GM21526 (cell line): ENCODE data around the gene SLC25A29.

ENCODE experiments used
- ATAC-seq: cut with Tn5 transposase; IDR thresholded peaks from one replicate; pipeline ENCODE4 v1.9.1; 2021; ENCODE audit warnings: moderate library complexity; ENCODE audit not compliant: unreplicated experiment, low FRiP score

The SLC25A29 gene

DNA sequence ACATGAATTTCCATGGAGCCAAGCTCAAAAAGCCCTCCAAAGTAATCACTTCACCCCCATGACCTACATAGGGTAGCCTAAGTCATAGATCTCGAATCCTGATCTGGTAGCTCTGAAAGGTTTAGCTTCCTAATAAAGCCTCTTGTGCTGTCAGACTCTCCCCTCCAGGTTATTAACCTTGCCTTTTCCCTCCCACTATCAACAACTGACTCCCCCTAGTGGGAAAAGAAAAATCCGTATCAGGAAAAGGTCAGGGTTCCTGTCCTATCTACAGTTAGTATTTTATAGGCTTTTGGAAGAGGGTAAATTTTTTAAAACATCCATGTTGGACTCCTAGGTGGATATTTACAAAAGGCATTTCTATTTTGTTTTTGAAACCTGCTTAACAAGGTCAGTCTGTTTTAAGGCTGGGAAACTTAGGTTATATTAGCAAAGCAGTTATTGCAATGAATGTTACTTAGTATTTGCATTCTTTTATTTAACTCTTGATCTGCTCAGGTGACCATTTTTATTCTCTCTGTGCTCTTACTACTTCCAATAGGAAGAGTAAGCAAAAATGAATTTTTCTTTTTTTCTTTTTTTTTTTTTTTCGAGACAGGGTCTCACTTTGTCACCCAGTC lies 59.3 kb downstream of the SLC25A29 start:
- no peak for ATAC-seq

DNA sequence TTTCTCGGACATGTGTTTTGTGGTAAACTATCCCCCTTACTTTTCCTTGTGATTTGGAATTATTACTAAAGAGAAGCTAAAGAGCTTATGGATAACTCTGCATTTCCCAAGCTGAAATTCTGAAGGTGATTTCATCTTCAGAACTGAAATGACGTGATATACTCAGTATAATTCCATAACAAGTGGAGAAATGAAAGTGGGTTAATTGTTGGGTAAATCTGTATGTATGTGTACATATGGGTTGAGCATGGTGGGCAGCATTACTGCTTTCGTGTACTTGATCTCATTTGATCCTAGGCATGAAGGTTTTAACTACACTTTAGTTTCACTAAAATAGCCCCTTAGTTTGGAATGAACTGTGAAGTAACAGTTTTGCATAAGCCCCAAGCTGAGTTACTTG lies 63.2 kb downstream of the SLC25A29 start:
- no peak for ATAC-seq

DNA sequence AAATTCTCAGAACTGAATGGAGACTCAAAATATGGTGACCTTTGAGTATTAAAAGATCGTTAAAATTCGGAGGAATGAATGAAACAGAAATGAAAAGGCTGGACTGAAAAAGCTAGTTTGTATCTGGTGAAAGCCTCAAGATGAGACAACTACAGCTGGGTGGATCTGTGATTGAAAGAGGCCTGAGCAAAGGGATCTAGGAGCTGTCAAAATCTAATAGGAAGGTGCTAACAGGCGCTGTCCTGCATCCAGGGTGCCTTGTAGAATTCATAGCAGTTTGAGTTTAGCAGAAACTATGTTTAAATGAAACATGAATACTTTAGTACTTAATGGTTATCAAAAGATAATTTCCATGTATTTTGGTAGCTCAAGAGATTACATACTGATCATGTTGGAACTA lies 65.0 kb downstream of the SLC25A29 start:
- no peak for ATAC-seq
